GM18499 (cell line): ENCODE measurements around the gene CNOT6L.

ENCODE experiments used
- ATAC-seq: cut with Tn5 transposase; IDR thresholded peaks from one replicate; pipeline ENCODE4 v1.9.1; 2021; ENCODE audit warnings: moderate number of reproducible peaks; ENCODE audit not compliant: insufficient read depth, unreplicated experiment

Gene CNOT6L

GRCh38 chr4:77715414-77716290, 103.5 kb downstream of the CNOT6L start:
- no peak for ATAC-seq

GRCh38 chr4:77714514-77714913, 104.7 kb downstream of the CNOT6L start:
- ATAC-seq: no peak

- ATAC-seq: no peak
These were observed 105.3 kb downstream of the CNOT6L start for GRCh38 chr4:77713884-77714283.

GRCh38 chr4:77712675-77713074, 106.5 kb downstream of the CNOT6L start:
- ATAC-seq: no peak

GRCh38 chr4:77711469-77711868, 107.7 kb downstream of the CNOT6L start:
- no peak for ATAC-seq

GRCh38 chr4:77710684-77711083, 108.5 kb downstream of the CNOT6L start:
- no peak for ATAC-seq

GRCh38 chr4:77710059-77710458, 109.1 kb downstream of the CNOT6L start:
- no peak for ATAC-seq

- ATAC-seq: no peak
These were observed 112.5 kb downstream of the CNOT6L start for GRCh38 chr4:77706717-77707116.

- no peak for ATAC-seq
These were observed 115.5 kb downstream of the CNOT6L start for GRCh38 chr4:77703666-77704065.

GRCh38 chr4:77701121-77701520, 118.0 kb downstream of the CNOT6L start:
- no peak for ATAC-seq

- ATAC-seq: no peak
These were observed 119.4 kb downstream of the CNOT6L start for GRCh38 chr4:77699731-77700210.

GRCh38 chr4:77697860-77698590, 121.1 kb downstream of the CNOT6L start:
- no peak for ATAC-seq

GRCh38 chr4:77695774-77696173, 123.4 kb downstream of the CNOT6L start:
- no peak for ATAC-seq

- ATAC-seq: no peak
These were observed 126.2 kb downstream of the CNOT6L start for GRCh38 chr4:77692847-77693432.

- ATAC-seq: no peak
These were observed 137.4 kb downstream of the CNOT6L start for GRCh38 chr4:77681792-77682191.

- no peak for ATAC-seq
These were observed 142.3 kb downstream of the CNOT6L start for GRCh38 chr4:77676842-77677241.

- ATAC-seq: no peak
These were observed 148.1 kb downstream of the CNOT6L start for GRCh38 chr4:77671051-77671450.

GRCh38 chr4:77669946-77670590, 149.1 kb downstream of the CNOT6L start:
- ATAC-seq: no peak

GRCh38 chr4:77665381-77666069, 153.6 kb downstream of the CNOT6L start:
- ATAC-seq: no peak
